Activated naive CD8-positive, alpha-beta T cell treated with anti-CD3 and anti-CD28 coated beads, Interleukin-2, amount 50 U/mL, for 24 hours (primary cell): ENCODE measurements around the gene RPS27A.
"Not testable (repeated sequence)": the region's sequence is repeated elsewhere in the genome, so short reads cannot be mapped to it uniquely, and the experiment has no call there.

Experiments
- ATAC-seq: fragments of 150-1000 bp; cut with Tn5 transposase; one replicate; pipeline ENCODE4 v1.10.0; 2021
- DNase-seq: peaks from one replicate; pipeline ENCODE4 v3.0.0; 2021
- H3K27ac Mint-ChIP-seq: one replicate; pipeline ENCODE4 v1.8.0; 2021; ENCODE audit warnings: mild to moderate bottlenecking, mixed read lengths
- H3K27me3 Mint-ChIP-seq: one replicate; pipeline ENCODE4 v1.8.0; 2021; ENCODE audit warnings: mixed read lengths
- H3K36me3 Mint-ChIP-seq: one replicate; pipeline ENCODE4 v1.8.0; 2021; ENCODE audit warnings: low read depth, mixed read lengths
- H3K4me1 Mint-ChIP-seq: one replicate; pipeline ENCODE4 v1.8.0; 2021; ENCODE audit warnings: mixed read lengths
- H3K4me3 Mint-ChIP-seq: one replicate; pipeline ENCODE4 v1.8.0; 2021; ENCODE audit warnings: mild to moderate bottlenecking, moderate library complexity, mixed read lengths
- H3K9me3 Mint-ChIP-seq: one replicate; pipeline ENCODE4 v1.8.0; 2021; ENCODE audit warnings: mixed read lengths

RPS27A gene

GRCh38 chr2:55232084-55232862 lies at the start of gene RPS27A, which contains the start of gene CLHC1:
RPS27A (plus strand) TSS chr2:55232688; CDS start chr2:55232825, 137 bp downstream.
CLHC1 (minus strand) TSS chr2:55232293; CDS start chr2:55222411, 9,882 bp downstream.
- Mint-ChIP-seq H3K4me3 (peak within 1 kb of the TSS; percentile 98), H3K27ac (peak within 1 kb of the TSS; percentile 99), H3K27me3 (no peaks in the 10 kb centered on the region), H3K9me3 (no peaks in the 10 kb centered on the region), H3K4me1 (peaks cover 61% of the 10 kb centered on the region), H3K36me3 (peaks cover 67% of the 10 kb centered on the region)
- peak; percentile 87 for ATAC-seq
- DNase-seq: peak; percentile 97

DNA sequence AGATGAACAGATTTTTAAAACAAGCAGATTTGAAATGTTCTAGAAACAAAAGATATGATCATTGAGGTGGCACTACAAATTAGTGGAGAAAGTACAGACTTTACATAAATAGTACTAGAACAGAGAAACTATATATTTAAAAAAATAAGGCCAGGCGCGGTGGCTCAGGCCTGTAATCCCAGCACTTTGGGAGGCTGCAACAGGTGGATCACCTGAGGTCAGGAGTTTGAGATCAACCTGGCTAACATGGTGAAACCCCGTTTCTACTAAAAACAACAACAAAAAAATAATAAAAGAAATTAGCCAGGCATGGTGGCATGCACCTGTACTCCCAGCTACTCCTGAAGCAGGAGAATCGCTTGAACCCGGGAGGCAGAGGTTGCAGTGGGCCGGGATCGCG lies 45.7 kb upstream of the RPS27A start:
- H3K4me3 Mint-ChIP-seq, H3K27ac Mint-ChIP-seq, H3K4me1 Mint-ChIP-seq, H3K27me3 Mint-ChIP-seq, DNase-seq, ATAC-seq, H3K9me3 Mint-ChIP-seq: not testable (repeated sequence)
- peaks cover 15% of the 10 kb centered on the region for H3K36me3 Mint-ChIP-seq

- H3K4me1 Mint-ChIP-seq, H3K9me3 Mint-ChIP-seq, H3K27ac Mint-ChIP-seq, ATAC-seq, DNase-seq, H3K4me3 Mint-ChIP-seq, H3K27me3 Mint-ChIP-seq: not testable (repeated sequence)
- peaks cover 18% of the 10 kb centered on the region for H3K36me3 Mint-ChIP-seq
Observed at GRCh38 chr2:55191888-55192287, 40.6 kb upstream of the RPS27A start.

- Mint-ChIP-seq H3K9me3 (peaks cover 19% of the 10 kb centered on the region), H3K36me3 (peaks cover 43% of the 10 kb centered on the region), H3K27me3 (no peaks in the 10 kb centered on the region), H3K4me1 (no peaks in the 10 kb centered on the region), H3K27ac (no peak overlapping the region), H3K4me3 (no peak overlapping the region)
- no peak for ATAC-seq
- no peak for DNase-seq
Observed at GRCh38 chr2:55196526-55196925, 36.0 kb upstream of the RPS27A start.

DNA sequence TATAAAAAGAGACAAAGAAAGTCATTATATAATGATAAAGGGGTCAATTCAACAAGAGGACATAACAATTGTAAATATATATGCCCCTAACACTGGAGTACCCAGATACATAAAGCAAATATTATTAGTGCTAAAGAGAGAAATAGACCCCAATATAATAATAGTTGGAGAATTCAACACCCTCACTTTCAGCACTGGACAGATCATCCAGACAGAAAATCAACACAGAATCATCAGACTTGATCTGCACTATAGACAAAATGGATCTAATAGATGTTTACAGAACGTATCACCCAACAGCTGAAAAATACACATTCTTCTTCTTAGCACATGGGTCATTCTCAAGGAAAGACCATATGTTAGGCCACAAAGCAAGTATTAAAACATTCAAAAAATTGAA lies 32.1 kb upstream of the RPS27A start:
- Mint-ChIP-seq H3K4me1 (no peaks in the 10 kb centered on the region), H3K4me3 (no peak overlapping the region), H3K36me3 (peaks cover 61% of the 10 kb centered on the region), H3K27ac (no peak overlapping the region), H3K9me3 (peaks cover 31% of the 10 kb centered on the region), H3K27me3 (no peaks in the 10 kb centered on the region)
- ATAC-seq (no peak), DNase-seq (no peak)

- H3K27me3 Mint-ChIP-seq: no peaks in the 10 kb centered on the region
- no peak for ATAC-seq
- peaks cover 43% of the 10 kb centered on the region for H3K36me3 Mint-ChIP-seq
- H3K9me3 Mint-ChIP-seq: peaks cover 29% of the 10 kb centered on the region
- no peak overlapping the region for H3K27ac Mint-ChIP-seq
- DNase-seq: no peak
- H3K4me3 Mint-ChIP-seq: no peak overlapping the region
- H3K4me1 Mint-ChIP-seq: no peaks in the 10 kb centered on the region
Observed at GRCh38 chr2:55204536-55204935, 28.0 kb upstream of the RPS27A start.

DNA sequence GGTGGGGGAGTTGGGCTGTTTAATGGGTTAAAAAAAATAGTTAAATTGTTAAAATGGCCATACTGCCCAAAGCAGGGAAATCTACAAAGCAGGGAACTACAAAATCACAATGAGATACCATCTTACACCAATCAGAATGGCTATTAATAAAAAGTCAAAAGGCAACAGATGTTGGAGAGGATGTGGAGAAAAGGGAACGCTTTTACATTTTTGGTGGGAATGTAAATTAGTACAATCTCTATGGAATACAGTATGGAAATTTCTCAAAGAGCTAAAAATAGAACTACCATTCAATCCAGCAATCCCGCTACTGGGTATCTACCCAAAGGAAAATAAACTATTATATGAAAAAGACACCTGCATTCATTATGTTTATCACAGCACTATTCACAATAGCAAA lies 27.5 kb upstream of the RPS27A start:
- H3K4me1 Mint-ChIP-seq: no peaks in the 10 kb centered on the region
- no peak overlapping the region for H3K4me3 Mint-ChIP-seq
- H3K36me3 Mint-ChIP-seq: peaks cover 40% of the 10 kb centered on the region
- ATAC-seq: no peak
- no peak for DNase-seq
- no peaks in the 10 kb centered on the region for H3K27me3 Mint-ChIP-seq
- H3K27ac Mint-ChIP-seq: no peak overlapping the region
- peaks cover 27% of the 10 kb centered on the region for H3K9me3 Mint-ChIP-seq

DNA sequence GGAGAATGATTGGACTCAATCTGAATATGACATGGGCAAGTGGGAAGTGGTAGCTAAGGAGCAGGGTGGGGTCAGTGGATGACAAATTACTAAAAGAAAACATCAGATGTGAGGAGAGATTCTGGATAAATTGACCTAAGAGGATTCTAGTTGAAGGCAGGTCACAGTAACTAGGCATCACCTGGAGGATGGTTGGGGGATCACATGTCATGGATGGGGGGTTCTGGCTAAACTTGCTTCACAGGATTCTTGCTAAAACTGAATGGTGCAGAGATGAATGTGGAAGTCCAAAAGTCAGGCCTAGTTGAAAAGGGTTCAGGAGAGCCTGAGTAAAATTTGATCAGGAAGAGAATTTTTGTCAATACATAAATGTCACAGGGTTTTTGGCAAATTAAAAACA lies 18.7 kb upstream of the RPS27A start:
- Mint-ChIP-seq H3K4me1 (no peaks in the 10 kb centered on the region), H3K27me3 (no peaks in the 10 kb centered on the region), H3K4me3 (no peak overlapping the region), H3K9me3 (no peaks in the 10 kb centered on the region), H3K36me3 (no peaks in the 10 kb centered on the region), H3K27ac (no peak overlapping the region)
- DNase-seq: no peak
- no peak for ATAC-seq

GRCh38 chr2:55223958-55224760 lies 8.3 kb upstream of the RPS27A start:
- Mint-ChIP-seq H3K36me3 (peaks cover 12% of the 10 kb centered on the region), H3K9me3 (no peaks in the 10 kb centered on the region), H3K4me1 (peaks cover 39% of the 10 kb centered on the region), H3K27ac (peak overlapping the region; percentile 69), H3K27me3 (no peaks in the 10 kb centered on the region), H3K4me3 (peak overlapping the region; percentile 76)
- ATAC-seq: no peak
- no peak for DNase-seq

DNA sequence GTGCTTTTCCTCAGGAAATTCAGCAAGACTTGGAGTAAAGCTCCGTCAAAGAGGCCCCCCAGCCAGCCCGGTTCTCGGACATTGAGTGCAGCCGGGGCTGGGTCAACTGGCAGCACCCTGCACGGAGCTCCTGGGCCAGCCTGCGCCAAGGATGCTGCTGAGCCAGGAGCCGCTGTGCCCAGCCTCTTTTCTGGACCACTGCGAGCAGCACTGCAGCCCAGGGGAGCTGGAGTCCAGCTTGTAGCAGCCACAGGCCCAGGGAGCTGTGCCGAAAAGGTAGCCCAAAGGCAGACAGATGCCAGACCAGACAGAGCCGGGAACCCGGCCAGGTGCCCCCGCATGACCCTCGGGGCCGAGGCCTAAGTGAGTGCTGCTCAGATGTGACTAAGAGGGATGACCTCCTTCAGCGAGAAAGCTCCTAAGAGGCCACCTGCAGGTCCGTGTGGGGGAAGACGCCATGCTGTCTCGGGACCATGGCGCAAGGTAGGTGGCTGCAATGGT lies 7.7 kb upstream of the RPS27A start:
- Mint-ChIP-seq H3K36me3 (peaks cover 17% of the 10 kb centered on the region), H3K4me1 (peaks cover 44% of the 10 kb centered on the region), H3K27me3 (no peaks in the 10 kb centered on the region), H3K9me3 (no peaks in the 10 kb centered on the region), H3K4me3 (no peak overlapping the region), H3K27ac (no peak overlapping the region)
- DNase-seq (no peak), ATAC-seq (no peak)

- no peak for ATAC-seq
- Mint-ChIP-seq H3K9me3 (no peaks in the 10 kb centered on the region), H3K27ac (no peak overlapping the region), H3K36me3 (peaks cover 18% of the 10 kb centered on the region), H3K27me3 (no peaks in the 10 kb centered on the region), H3K4me1 (peaks cover 51% of the 10 kb centered on the region), H3K4me3 (no peak overlapping the region)
- DNase-seq: no peak
Observed at GRCh38 chr2:55225481-55226020, 6.9 kb upstream of the RPS27A start.

DNA sequence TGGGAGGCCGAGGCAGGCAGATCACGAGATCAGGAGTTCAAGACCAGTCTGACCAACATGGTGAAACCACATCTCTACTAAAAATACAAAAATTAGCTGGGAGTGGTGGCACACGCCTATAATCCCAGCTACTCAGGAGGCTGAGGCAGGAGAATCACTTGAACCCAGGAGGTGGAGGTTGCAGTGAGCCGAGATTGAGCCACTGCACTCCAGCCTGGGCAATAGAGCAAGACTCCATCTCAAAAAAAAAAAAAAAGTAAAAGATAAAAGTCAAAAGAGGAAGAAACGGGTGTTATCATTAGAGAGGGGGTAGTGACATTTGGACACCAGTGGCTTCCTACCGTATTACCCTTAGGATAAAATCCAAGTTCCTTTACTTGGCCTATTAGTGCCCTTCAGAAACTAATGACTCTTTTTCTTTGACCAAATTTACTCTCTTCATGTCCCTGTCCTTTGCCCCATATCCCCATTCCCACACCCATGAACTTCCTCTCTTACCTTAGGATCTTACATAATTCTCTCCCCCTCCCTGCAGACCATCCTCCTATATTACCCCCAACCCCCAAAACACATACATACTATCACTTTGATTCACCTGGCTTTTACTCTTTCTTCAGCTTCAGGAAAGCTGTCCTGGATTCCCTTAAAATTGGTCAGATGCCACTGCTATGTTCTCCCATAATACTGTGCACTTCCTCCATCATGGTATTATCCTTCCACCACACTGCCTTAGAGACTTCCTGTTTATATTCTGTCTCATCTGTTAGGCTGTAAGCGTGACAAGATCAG lies 4.9 kb upstream of the RPS27A start:
- peaks cover 42% of the 10 kb centered on the region for H3K4me1 Mint-ChIP-seq
- not testable (repeated sequence) for ATAC-seq, DNase-seq, H3K27me3 Mint-ChIP-seq, H3K9me3 Mint-ChIP-seq
- peaks cover 22% of the 10 kb centered on the region for H3K36me3 Mint-ChIP-seq
- peak overlapping the region; percentile 36 for H3K27ac Mint-ChIP-seq
- peak overlapping the region; percentile 1 for H3K4me3 Mint-ChIP-seq

GRCh38 chr2:55228226-55228563 lies 4.3 kb upstream of the RPS27A start:
- Mint-ChIP-seq H3K36me3 (peaks cover 27% of the 10 kb centered on the region), H3K4me1 (peaks cover 40% of the 10 kb centered on the region), H3K27me3 (no peaks in the 10 kb centered on the region), H3K27ac (peak overlapping the region; percentile 36), H3K4me3 (no peak overlapping the region), H3K9me3 (no peaks in the 10 kb centered on the region)
- DNase-seq (no peak), ATAC-seq (no peak)

- Mint-ChIP-seq H3K27me3 (no peaks in the 10 kb centered on the region), H3K27ac (peak overlapping the region; percentile 8), H3K9me3 (no peaks in the 10 kb centered on the region), H3K36me3 (peaks cover 38% of the 10 kb centered on the region), H3K4me3 (no peak overlapping the region), H3K4me1 (peaks cover 46% of the 10 kb centered on the region)
- ATAC-seq: no peak
- DNase-seq: no peak
Observed at GRCh38 chr2:55229221-55229620, 3.3 kb upstream of the RPS27A start.
